GM21576 (cell line): ENCODE measurements around the gene TNXB.
"Not testable (repeated sequence)": the region's sequence is repeated elsewhere in the genome, so short reads cannot be mapped to it uniquely, and the experiment has no call there.

Experiments used
- ATAC-seq: cut with Tn5 transposase; IDR thresholded peaks from one replicate; pipeline ENCODE4 v1.9.1; 2021; ENCODE audit warnings: mild to moderate bottlenecking, moderate library complexity; ENCODE audit not compliant: unreplicated experiment

The TNXB gene

DNA sequence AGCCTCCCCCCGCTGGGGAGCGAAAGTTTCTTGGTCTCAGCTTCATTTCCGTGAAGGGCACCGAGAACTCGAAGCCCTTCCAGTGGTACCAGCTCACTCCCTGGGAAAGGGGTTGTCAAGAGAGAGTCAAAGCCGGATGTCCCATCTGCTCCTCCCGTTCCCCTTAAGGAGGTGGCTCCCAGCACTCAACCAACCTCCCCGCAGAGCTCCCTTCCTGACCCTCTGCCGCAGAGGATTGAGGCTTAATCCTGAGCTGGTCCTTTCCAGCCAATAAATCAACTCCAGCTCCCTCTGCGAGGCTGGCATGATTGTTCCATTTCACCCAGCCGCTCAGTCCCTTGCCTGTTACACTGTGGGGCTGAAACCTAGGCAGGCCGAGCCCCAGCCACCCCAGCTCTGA lies 100.5 kb downstream of the TNXB start:
- not testable (repeated sequence) for ATAC-seq

DNA sequence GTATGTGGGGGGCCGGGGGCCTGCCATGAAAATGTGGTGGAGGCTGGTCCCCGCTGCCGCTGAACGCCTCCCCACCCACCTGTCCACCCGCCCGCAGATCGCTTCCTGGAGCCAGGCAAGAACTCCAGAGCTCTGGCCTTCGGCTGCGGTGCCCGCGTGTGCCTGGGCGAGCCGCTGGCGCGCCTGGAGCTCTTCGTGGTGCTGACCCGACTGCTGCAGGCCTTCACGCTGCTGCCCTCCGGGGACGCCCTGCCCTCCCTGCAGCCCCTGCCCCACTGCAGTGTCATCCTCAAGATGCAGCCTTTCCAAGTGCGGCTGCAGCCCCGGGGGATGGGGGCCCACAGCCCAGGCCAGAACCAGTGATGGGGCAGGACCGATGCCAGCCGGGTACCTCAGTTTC lies 101.1 kb downstream of the TNXB start:
- not testable (repeated sequence) for ATAC-seq

DNA sequence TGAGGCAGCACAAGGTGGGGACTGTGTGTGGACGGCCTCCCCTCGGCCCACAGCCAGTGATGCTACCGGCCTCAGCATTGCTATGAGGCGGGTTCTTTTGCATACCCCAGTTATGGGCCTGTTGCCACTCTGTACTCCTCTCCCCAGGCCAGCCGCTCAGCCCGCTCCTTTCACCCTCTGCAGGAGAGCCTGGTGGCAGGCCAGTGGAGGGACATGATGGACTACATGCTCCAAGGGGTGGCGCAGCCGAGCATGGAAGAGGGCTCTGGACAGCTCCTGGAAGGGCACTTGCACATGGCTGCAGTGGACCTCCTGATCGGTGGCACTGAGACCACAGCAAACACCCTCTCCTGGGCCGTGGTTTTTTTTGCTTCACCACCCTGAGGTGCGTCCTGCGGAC lies 102.1 kb downstream of the TNXB start:
- ATAC-seq, result not testable (repeated sequence)

DNA sequence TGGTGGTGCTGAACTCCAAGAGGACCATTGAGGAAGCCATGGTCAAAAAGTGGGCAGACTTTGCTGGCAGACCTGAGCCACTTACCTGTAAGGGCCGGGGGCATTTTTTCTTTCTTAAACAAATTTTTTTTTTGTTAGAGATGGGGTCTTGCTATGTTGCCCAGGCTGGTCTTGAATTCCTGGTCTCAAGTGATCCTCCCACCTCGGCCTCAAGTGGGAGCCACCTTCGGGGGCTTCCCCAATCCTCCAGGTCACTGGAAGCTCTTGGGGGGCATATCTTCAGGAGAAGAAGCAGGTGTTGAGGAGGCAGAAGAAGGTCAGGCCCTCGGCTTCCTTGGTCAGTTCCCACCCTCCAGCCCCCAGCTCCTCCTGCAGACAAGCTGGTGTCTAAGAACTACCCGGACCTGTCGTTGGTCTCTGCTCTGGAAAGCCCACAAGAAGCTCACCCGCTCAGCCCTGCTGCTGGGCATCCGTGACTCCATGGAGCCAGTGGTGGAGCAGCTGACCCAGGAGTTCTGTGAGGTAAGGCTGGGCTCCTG lies 103.1 kb downstream of the TNXB start:
- not testable (repeated sequence) for ATAC-seq

DNA sequence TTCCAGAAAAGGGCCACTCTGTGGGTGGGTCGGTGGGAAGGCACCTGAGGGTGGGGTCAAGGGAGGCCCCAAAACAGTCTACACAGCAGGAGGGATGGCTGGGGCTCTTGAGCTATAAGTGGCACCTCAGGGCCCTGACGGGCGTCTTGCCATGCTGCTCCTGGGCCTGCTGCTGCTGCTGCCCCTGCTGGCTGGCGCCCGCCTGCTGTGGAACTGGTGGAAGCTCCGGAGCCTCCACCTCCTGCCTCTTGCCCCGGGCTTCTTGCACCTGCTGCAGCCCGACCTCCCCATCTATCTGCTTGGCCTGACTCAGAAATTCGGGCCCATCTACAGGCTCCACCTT lies 103.6 kb downstream of the TNXB start:
- ATAC-seq, result not testable (repeated sequence)

DNA sequence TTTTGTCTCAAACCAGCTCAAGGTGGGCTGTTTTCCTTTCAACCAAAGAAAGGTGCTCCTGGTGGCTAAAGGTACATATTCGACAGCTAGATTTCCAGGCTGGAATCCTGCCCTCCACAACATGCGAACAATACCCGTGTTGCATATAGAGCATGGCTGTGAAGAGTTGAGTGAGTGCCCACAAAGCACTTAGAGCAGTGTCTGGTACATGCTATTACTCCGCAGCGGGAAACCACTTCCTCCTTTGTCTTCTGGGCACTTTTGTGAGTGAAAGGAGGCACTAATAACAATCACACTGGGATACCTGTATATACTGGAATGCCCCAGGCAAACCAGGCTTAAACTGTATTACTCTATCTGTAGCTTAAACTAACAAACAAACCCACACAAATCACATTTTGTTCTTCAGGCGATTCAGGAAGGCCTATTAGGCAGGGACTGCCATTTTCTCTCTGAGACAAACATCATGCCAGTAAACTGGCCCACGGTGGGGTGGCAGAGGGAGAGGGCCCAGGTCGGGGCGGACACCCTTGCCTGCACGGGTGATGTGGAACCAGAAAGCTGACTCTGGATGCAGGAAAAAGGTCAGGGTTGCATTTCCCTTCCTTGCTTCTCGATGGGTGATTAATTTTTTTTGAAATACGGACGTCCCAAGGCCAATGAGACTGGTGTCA lies 104.1 kb downstream of the TNXB start:
- not testable (repeated sequence) for ATAC-seq

DNA sequence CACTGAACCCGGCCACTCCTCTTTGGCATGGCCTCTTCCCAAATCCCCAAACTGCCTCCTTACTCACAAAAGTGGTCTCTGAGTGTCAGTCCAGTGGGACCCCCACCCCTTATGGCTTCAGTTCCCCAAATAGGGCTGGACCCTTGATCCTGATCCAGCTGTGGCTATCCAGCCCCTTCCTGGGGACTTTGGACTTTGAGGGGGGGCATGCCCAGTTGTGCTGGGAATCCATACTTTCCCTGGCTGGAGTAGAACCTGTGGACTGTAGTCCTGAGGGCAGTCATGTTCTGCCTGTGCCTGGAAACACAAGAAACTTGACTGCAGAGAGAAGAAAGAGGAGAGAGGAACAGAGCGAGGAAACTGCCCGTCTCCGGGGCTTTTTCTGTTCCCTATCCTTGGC lies 104.7 kb downstream of the TNXB start:
- ATAC-seq, result not testable (repeated sequence)

DNA sequence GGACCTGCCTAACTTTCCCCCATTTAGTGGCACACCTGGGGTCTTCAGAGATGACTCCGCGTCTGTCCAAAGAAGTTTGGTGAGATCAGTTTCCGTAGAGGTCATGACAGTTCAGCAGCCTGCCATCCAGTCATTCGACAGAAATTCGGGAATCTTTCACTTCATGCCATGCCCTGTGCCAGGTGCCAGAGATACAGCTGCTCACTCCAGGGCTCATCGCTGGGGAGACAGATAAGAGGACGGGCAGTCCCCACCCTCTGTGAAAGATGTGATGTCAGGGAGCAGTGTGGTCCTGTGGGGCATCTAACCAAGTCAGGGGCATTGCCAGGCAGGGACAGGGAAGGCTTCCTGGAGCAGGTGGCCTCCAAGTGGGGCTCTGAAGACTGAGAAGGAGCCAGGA lies 105.8 kb downstream of the TNXB start:
- ATAC-seq, result not testable (repeated sequence)

DNA sequence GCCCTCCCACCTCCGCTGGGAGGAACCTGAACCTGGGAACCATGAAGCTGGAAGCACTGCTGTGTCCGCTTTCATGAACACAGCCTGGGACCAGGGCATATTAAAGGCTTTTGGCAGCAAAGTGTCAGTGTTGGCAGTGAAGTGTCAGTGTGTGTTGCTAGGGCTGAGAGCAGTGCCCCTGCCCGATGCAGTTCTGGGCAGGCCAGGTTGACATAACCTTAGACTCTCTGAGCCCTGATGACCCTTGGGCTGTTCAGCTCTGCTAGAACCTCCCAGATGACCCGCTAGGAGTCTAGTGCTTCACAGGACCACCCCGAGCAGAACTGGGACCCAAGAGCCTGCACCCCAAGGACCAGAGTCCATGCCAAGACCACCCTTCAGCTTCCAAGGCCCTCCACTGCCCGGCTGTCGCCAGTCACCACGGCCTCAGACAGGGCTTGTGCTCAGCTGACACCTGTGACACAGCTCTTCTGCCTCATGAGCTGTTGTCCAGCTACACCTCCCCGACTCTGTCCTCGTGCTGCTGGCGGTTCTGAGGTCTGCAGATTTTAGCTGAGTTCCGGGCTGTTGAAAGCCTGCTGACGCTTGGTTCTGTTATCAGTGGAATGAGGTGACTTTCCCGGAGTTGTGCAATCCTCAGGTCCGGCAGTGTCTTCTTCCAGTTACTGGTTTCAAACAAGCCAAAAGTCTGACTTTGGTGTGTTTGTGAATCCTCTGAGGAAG lies 106.4 kb downstream of the TNXB start:
- not testable (repeated sequence) for ATAC-seq

DNA sequence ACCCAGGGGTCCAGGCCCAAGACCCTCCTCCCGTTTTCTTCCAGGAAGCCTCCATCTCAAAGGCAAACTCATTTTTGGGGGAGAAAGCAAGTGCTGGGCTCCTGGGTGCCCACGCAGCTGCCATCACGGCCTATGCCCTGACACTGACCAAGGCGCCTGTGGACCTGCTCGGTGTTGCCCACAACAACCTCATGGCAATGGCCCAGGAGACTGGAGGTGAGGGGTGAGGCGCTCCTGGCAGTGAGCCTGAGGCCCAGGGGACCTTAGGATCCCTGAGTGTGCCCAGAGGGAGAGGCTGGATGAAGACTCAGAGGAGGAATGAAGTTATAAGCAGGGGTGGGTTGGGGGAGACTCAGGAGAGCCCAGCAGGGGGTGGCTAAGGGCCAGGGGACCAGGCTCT lies 112.8 kb downstream of the TNXB start:
- ATAC-seq, result not testable (repeated sequence)

DNA sequence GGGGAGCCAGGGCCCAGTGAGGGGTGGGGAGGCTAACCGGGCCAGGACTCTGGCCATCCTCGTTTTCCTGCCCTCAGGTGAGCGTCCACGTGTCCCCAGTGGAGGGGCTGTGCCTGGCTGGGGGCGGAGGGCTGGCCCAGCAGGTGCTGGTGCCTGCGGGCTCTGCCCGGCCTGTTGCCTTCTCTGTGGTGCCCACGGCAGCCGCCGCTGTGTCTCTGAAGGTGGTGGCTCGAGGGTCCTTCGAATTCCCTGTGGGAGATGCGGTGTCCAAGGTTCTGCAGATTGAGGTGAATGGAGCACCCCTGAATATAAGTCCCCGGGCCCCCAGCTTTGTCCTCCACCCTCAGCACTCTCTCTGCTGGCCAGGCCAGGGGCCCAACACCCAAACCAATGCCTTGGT lies 114.7 kb downstream of the TNXB start:
- not testable (repeated sequence) for ATAC-seq
